Iris pigment epithelial cell (primary cell): ENCODE data around the gene TMEM25.
"Not testable (repeated sequence)": the region's sequence is repeated elsewhere in the genome, so short reads cannot be mapped to it uniquely, and the experiment has no call there.

ENCODE experiments used
- DNase-seq: peaks from one replicate; pipeline ENCODE4 v3.0.0-alpha.2; 2011; ENCODE audit warnings: low read depth

The TMEM25 gene

GRCh38 chr11:118530683-118531596 is at the start of gene TMEM25:
Gene TMEM25 (plus strand): TSS chr11:118531192. CDS start chr11:118531802, 610 bp downstream.
- peak; percentile 49 for DNase-seq

- not testable (repeated sequence) for DNase-seq
Measured at GRCh38 chr11:118481238-118481637, 49.8 kb upstream of the TMEM25 start.

- no peak for DNase-seq
Measured at GRCh38 chr11:118484405-118484804, 46.6 kb upstream of the TMEM25 start.

GRCh38 chr11:118485273-118485672 is 45.7 kb upstream of the TMEM25 start:
- no peak for DNase-seq

- peak; percentile 82 for DNase-seq
Measured at GRCh38 chr11:118488480-118489109, 42.4 kb upstream of the TMEM25 start.

- DNase-seq: no peak
Measured at GRCh38 chr11:118491041-118491440, 40.0 kb upstream of the TMEM25 start.

GRCh38 chr11:118497831-118498230 is 33.2 kb upstream of the TMEM25 start:
- peak; percentile 86 for DNase-seq

- no peak for DNase-seq
Measured at GRCh38 chr11:118503216-118503615, 27.8 kb upstream of the TMEM25 start.

- DNase-seq: no peak
Measured at GRCh38 chr11:118511601-118512000, 19.4 kb upstream of the TMEM25 start.

GRCh38 chr11:118514103-118514502 is 16.9 kb upstream of the TMEM25 start:
- DNase-seq: no peak

GRCh38 chr11:118519549-118519948 is 11.4 kb upstream of the TMEM25 start:
- no peak for DNase-seq

GRCh38 chr11:118521892-118522311 is 9.1 kb upstream of the TMEM25 start:
- DNase-seq: no peak

GRCh38 chr11:118522571-118523072 is 8.4 kb upstream of the TMEM25 start:
- peak; percentile 42 for DNase-seq

GRCh38 chr11:118524356-118524755 is 6.6 kb upstream of the TMEM25 start:
- DNase-seq: no peak

- no peak for DNase-seq
Measured at GRCh38 chr11:118524757-118525470, 6.1 kb upstream of the TMEM25 start.

GRCh38 chr11:118526688-118527087 is 4.3 kb upstream of the TMEM25 start:
- DNase-seq: no peak

- DNase-seq: no peak
Measured at GRCh38 chr11:118527109-118527508, 3.9 kb upstream of the TMEM25 start, which contains the start of gene TTC36. Gene TTC36 (plus strand): TSS chr11:118527474. CDS start chr11:118527495, 21 bp downstream.

- DNase-seq: no peak
Measured at GRCh38 chr11:118528511-118528910, 2.5 kb upstream of the TMEM25 start.

- no peak for DNase-seq
Measured at GRCh38 chr11:118529584-118530175, 1.3 kb upstream of the TMEM25 start.

GRCh38 chr11:118530180-118530682 is 761 bp upstream of the TMEM25 start:
- DNase-seq: peak; percentile 28

- no peak for DNase-seq
Measured at GRCh38 chr11:118531597-118532084, 649 bp downstream of the TMEM25 start.
